Cardiac muscle cell (in vitro differentiated cells and primary cell): ENCODE data around the gene ROBO2. TPM values are rescaled to one million over a fixed set of nuclear protein-coding genes. Genes with fewer than 3 reads are reported as not detected.

Source experiments
- DNase-seq, 2 donors: peaks; one replicate each; pipeline versions ENCODE4 v3.0.0 to v3.0.0-alpha.2; 2010 to 2017; ENCODE audit warnings: low read depth in 1 of 2, low spot score in 1 of 2
- H3K27ac ChIP-seq: fragments of 200-600 bp; sonication (generic); 2 replicates; pipeline ENCODE4 v1.5.1; 2016
- H3K27me3 ChIP-seq: fragments of 200-600 bp; sonication (generic); 2 replicates; pipeline ENCODE4 v1.6.0; 2016; ENCODE audit warnings: control low read depth
- H3K36me3 ChIP-seq: fragments of 200-600 bp; sonication (generic); 2 replicates; pipeline ENCODE4 v1.5.1; 2016; ENCODE audit warnings: control low read depth
- H3K4me1 ChIP-seq: fragments of 200-600 bp; sonication (generic); 2 replicates; pipeline ENCODE4 v1.8.1; 2017; ENCODE audit warnings: low read depth, mild to moderate bottlenecking, mixed run types
- H3K4me3 ChIP-seq: fragments of 200-600 bp; sonication (generic); 2 replicates; pipeline ENCODE4 v1.5.1; 2016; ENCODE audit warnings: mild to moderate bottlenecking
- H3K9me3 ChIP-seq: fragments of 200-600 bp; sonication (generic); 2 replicates; pipeline ENCODE4 v1.5.1; 2017; ENCODE audit warnings: low read depth, mild to moderate bottlenecking, control low read depth
- polyA plus RNA-seq: library from polyadenylated mRNA; unstranded; fragments of >200 nt; fragmentation: Nextera tagmentation; extraction: Ambion mirVana; gene quantifications from 2 replicates; pipeline ENCODE4 v1.2.1, GENCODE V29; 2016
- total RNA-seq: library from RNA; depleted of rRNA; stranded (reverse); fragments of >200 nt; gene quantifications from 2 replicates; pipeline ENCODE4 v1.2.3, GENCODE V29; 2016
- TF ChIP-seq, protein P1 (sequence below): IDR thresholded peaks from 2 replicates; pipeline ENCODE4 v1.5.1; 2012; ENCODE audit warnings: low read depth, mild to moderate bottlenecking, low read length

ROBO2 gene
- total and polyA plus RNA-seq, 2 experiments from 2014 or later = 13.5 to 39.4 TPM

DNA sequence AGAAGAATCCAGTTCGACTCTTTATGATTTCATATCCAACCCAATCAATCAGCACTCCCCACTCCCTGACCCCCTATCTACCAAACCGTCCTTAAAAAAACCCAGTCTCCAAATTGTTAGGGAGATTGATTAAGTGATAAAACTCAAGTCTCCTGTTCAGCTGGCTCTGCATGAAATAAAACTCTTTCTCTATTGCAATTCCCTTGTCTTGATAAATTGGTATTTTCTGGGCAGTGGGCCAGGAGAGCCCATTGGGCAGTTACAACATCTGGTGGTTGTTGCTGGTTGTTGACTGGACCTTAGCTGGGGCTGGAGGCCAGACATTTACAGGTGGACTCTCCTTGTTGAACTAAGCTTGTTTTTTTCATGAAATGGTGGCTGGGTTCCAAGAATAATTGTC lies 642.3 kb downstream of the ROBO2 start:
- TF ChIP-seq, protein P1, sequence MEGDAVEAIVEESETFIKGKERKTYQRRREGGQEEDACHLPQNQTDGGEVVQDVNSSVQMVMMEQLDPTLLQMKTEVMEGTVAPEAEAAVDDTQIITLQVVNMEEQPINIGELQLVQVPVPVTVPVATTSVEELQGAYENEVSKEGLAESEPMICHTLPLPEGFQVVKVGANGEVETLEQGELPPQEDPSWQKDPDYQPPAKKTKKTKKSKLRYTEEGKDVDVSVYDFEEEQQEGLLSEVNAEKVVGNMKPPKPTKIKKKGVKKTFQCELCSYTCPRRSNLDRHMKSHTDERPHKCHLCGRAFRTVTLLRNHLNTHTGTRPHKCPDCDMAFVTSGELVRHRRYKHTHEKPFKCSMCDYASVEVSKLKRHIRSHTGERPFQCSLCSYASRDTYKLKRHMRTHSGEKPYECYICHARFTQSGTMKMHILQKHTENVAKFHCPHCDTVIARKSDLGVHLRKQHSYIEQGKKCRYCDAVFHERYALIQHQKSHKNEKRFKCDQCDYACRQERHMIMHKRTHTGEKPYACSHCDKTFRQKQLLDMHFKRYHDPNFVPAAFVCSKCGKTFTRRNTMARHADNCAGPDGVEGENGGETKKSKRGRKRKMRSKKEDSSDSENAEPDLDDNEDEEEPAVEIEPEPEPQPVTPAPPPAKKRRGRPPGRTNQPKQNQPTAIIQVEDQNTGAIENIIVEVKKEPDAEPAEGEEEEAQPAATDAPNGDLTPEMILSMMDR = no peak
- no peaks in the 10 kb centered on the region for H3K27me3 ChIP-seq
- H3K4me3 ChIP-seq = no peak overlapping the region
- H3K9me3 ChIP-seq = no peaks in the 10 kb centered on the region
- H3K27ac ChIP-seq = no peak overlapping the region
- no peaks in the 10 kb centered on the region for H3K36me3 ChIP-seq
- DNase-seq = no peak
- H3K4me1 ChIP-seq = peaks cover 16% of the 10 kb centered on the region

- H3K27ac ChIP-seq = no peak overlapping the region
- DNase-seq = no peak
- H3K36me3 ChIP-seq = no peaks in the 10 kb centered on the region
- H3K4me1 ChIP-seq = no peaks in the 10 kb centered on the region
- H3K9me3 ChIP-seq = no peaks in the 10 kb centered on the region
- H3K4me3 ChIP-seq = no peak overlapping the region
- TF ChIP-seq, protein P1 = no peak
- no peaks in the 10 kb centered on the region for H3K27me3 ChIP-seq
These were observed 644.2 kb downstream of the ROBO2 start for GRCh38 chr3:77684115-77684514.

DNA sequence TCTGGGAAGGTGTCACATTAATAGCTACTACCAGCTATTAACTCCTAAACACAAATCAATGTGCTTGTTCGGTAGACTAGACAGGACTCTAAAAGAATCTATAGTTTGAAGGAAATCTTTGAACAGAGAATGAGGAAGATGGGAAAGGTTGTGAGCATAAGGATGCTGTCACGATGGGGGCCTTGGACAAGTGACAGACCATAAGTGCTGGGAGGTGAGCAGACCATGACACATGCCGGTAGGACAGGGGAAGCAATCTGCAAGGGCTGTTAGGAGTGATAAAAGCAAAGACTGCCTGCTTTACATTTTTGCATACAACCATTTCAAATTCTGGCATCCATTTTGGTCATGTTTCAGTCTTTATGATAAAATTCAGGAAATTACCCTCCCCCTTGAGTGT lies 645.8 kb downstream of the ROBO2 start:
- Histone ChIP-seq H3K36me3 (no peaks in the 10 kb centered on the region), H3K4me1 (no peaks in the 10 kb centered on the region), H3K27ac (no peak overlapping the region), H3K27me3 (no peaks in the 10 kb centered on the region), H3K4me3 (no peak overlapping the region), H3K9me3 (no peaks in the 10 kb centered on the region)
- TF ChIP-seq, protein P1 = no peak
- no peak for DNase-seq

GRCh38 chr3:77686560-77686959 lies 646.7 kb downstream of the ROBO2 start:
- H3K27ac ChIP-seq = no peak overlapping the region
- H3K4me1 ChIP-seq = no peaks in the 10 kb centered on the region
- no peak overlapping the region for H3K4me3 ChIP-seq
- H3K27me3 ChIP-seq = no peaks in the 10 kb centered on the region
- TF ChIP-seq, protein P1 = no peak
- no peaks in the 10 kb centered on the region for H3K36me3 ChIP-seq
- DNase-seq = peak in 1 of 2 donors; percentile 10
- no peaks in the 10 kb centered on the region for H3K9me3 ChIP-seq

DNA sequence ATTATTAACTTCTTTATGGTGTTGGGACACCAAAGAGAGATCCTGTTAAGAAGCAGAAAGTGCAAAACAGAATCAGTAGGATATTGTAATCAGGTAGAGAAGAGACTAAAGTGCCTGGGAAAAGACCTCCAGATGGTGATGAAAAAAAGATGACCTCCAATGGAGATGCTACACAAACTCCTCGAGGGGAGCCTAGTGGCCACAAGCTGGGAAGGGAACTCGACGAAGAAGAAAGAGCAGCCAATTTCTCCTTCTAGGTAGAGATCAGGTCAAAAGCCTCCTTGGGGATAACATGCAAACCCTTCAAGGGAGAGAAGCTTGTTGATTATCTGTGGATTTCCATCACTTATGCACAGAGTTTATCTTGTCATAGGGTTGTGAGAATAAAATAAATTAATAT lies 647.6 kb downstream of the ROBO2 start:
- Histone ChIP-seq H3K9me3 (no peaks in the 10 kb centered on the region), H3K36me3 (no peaks in the 10 kb centered on the region), H3K27ac (no peak overlapping the region), H3K4me1 (no peaks in the 10 kb centered on the region), H3K27me3 (no peaks in the 10 kb centered on the region), H3K4me3 (no peak overlapping the region)
- TF ChIP-seq, protein P1 = no peak
- DNase-seq = no peak
